H1 (cell line): ENCODE results near the gene TPRG1L. TPM values are rescaled to one million over a fixed set of nuclear protein-coding genes. Genes with fewer than 3 reads are reported as not detected.

ENCODE experiments used
- CTCF ChIA-PET: fragments of 300-600 bp; sonication (Branson Sonifier 250); formaldehyde crosslinking; loops from one replicate; lab custom pipeline; 2021; ENCODE audit not compliant: partially characterized antibody; lab: Charles Lee
- POLR2A ChIA-PET: fragments of 300-600 bp; sonication (Branson Sonifier 250); formaldehyde crosslinking; loops from one replicate; lab custom pipeline; 2021; ENCODE audit warnings: inconsistent platforms; ENCODE audit not compliant: partially characterized antibody; lab: Charles Lee
- DNase-seq, 2 experiments: peaks; one replicate each; pipeline versions ENCODE4 v3.0.0 to v3.0.0-alpha.2; 2010 to 2022; ENCODE audit warnings: low spot score in 2 of 2, low read depth in 1 of 2, mixed read lengths in 1 of 2
- FAIRE-seq: peaks from 2 replicates; lab custom pipeline; 2011; peaks lifted over from hg19 to GRCh38; lab: Jason Lieb, UNC
- H2AFZ ChIP-seq: 2 replicates; pipeline ENCODE4 v1.8.1; 2012; ENCODE audit warnings: low read length, inconsistent platforms
- H2AK5ac ChIP-seq: 2 replicates; pipeline ENCODE4 v1.6.1; 2013; ENCODE audit warnings: low read depth, low read length
- H2BK120ac ChIP-seq: replicated peaks from 2 replicates; pipeline ENCODE3; 2013; ENCODE audit warnings: low read depth, low read length, inconsistent platforms
- H2BK12ac ChIP-seq: 2 replicates; pipeline ENCODE4 v1.6.1; 2013; ENCODE audit warnings: low read depth, low read length
- H2BK15ac ChIP-seq: 2 replicates; pipeline ENCODE4 v1.6.1; 2013; ENCODE audit warnings: low read length
- H2BK20ac ChIP-seq: 2 replicates; pipeline ENCODE4 v1.6.1; 2013; ENCODE audit warnings: low read length
- H2BK5ac ChIP-seq: 2 replicates; pipeline ENCODE4 v1.6.1; 2013; ENCODE audit warnings: low read depth, low read length
- H3K14ac ChIP-seq: 2 replicates; pipeline ENCODE4 v1.6.1; 2013; ENCODE audit warnings: inconsistent platforms; ENCODE audit not compliant: insufficient read length
- H3K18ac ChIP-seq: 2 replicates; pipeline ENCODE4 v1.6.1; 2013; ENCODE audit warnings: low read length; ENCODE audit errors: extremely low read depth
- H3K23ac ChIP-seq: 2 replicates; pipeline ENCODE4 v1.6.1; 2013; ENCODE audit warnings: inconsistent platforms; ENCODE audit not compliant: insufficient read length
- H3K23me2 ChIP-seq: 2 replicates; pipeline ENCODE4 v1.6.1; 2013; ENCODE audit warnings: low read depth, low read length
- H3K27ac ChIP-seq: 2 replicates; pipeline ENCODE4 v1.6.1; 2011; ENCODE audit warnings: low read depth, low read length, inconsistent platforms
- H3K27me3 ChIP-seq, 4 experiments: replicated peaks in 1 of 4; 1 replicate in 1 of 4; 2 replicates in 3 of 4; pipeline versions ENCODE4 v1.6.1 to v1.8.1; 2011 to 2013; ENCODE audit warnings: low read length in 3 of 4, mild to moderate bottlenecking in 3 of 4, inconsistent platforms in 2 of 4, mixed read lengths in 2 of 4, moderate library complexity in 1 of 4; ENCODE audit not compliant: control insufficient read depth in 3 of 4, insufficient read depth in 3 of 4; ENCODE audit errors: extremely low read depth in 1 of 4
- H3K36me3 ChIP-seq, 4 experiments: 2 replicates each; pipeline versions ENCODE4 v1.6.1 to v1.8.1; 2011 to 2013; ENCODE audit warnings: mild to moderate bottlenecking in 4 of 4, low read length in 3 of 4, moderate library complexity in 2 of 4, control low read depth in 1 of 4, inconsistent platforms in 1 of 4; ENCODE audit not compliant: insufficient read depth in 4 of 4, control insufficient read depth in 2 of 4
- H3K4ac ChIP-seq: replicated peaks from 2 replicates; pipeline ENCODE3; 2013; ENCODE audit warnings: low read length, low read depth, mixed read lengths, inconsistent platforms; ENCODE audit not compliant: insufficient read length
- H3K4me1 ChIP-seq, 4 experiments: replicated peaks in 1 of 4; 1 replicate in 1 of 4; 2 replicates in 3 of 4; pipeline versions ENCODE4 v1.6.1 to v1.8.1; 2011 to 2013; ENCODE audit warnings: low read length in 3 of 4, inconsistent platforms in 2 of 4, mixed read lengths in 1 of 4; ENCODE audit not compliant: insufficient read depth in 4 of 4, control insufficient read depth in 3 of 4
- H3K4me2 ChIP-seq, 2 experiments: 2 replicates each; pipeline versions ENCODE4 v1.6.1 to v1.8.1; 2011 to 2013; ENCODE audit warnings: low read depth in 2 of 2, low read length in 2 of 2, control low read depth in 1 of 2, inconsistent platforms in 1 of 2, mild to moderate bottlenecking in 1 of 2; ENCODE audit not compliant: insufficient read depth in 1 of 2
- H3K4me3 ChIP-seq, 4 experiments: fragments of 200-600, 300-600 bp in 1 of 4; sonication (generic), shearing (Covaris generic), sonication (Bioruptor Twin) in 1 of 4; 2 replicates each; pipeline versions ENCODE4 v1.5.1 to v1.8.1; 2011 to 2016; ENCODE audit warnings: low read length in 4 of 4, low read depth in 3 of 4, control low read depth in 2 of 4, inconsistent platforms in 2 of 4, mild to moderate bottlenecking in 2 of 4, mixed read lengths in 1 of 4, moderate library complexity in 1 of 4; ENCODE audit not compliant: insufficient read depth in 2 of 4; ENCODE audit errors: extremely low read depth in 1 of 4
- H3K56ac ChIP-seq: replicated peaks from 2 replicates; pipeline ENCODE3; 2013; ENCODE audit warnings: low read depth, mild to moderate bottlenecking, mixed read lengths, low read length, inconsistent platforms; ENCODE audit not compliant: insufficient read length
- H3K79me1 ChIP-seq: 2 replicates; pipeline ENCODE4 v1.6.1; 2013; ENCODE audit warnings: low read depth, low read length, control low read depth
- H3K79me2 ChIP-seq, 2 experiments: 2 replicates each; pipeline versions ENCODE4 v1.6.1 to v1.8.1; 2012 to 2013; ENCODE audit warnings: low read length in 2 of 2, mild to moderate bottlenecking in 2 of 2, inconsistent platforms in 1 of 2; ENCODE audit not compliant: insufficient read depth in 2 of 2, control insufficient read depth in 1 of 2
- H3K9ac ChIP-seq, 4 experiments: replicated peaks in 1 of 4; 1 replicate in 1 of 4; 2 replicates in 3 of 4; pipeline versions ENCODE4 v1.6.1 to v1.8.1; 2011 to 2013; ENCODE audit warnings: low read depth in 3 of 4, low read length in 3 of 4, control low read depth in 2 of 4, mild to moderate bottlenecking in 2 of 4, moderate library complexity in 2 of 4, inconsistent platforms in 1 of 4; ENCODE audit errors: extremely low read depth in 1 of 4
- H3K9me3 ChIP-seq, 2 experiments: 2 replicates each; pipeline versions ENCODE4 v1.6.1 to v1.8.1; 2012 to 2013; ENCODE audit warnings: mild to moderate bottlenecking in 2 of 2, moderate library complexity in 2 of 2, control low read depth in 1 of 2, inconsistent platforms in 1 of 2, low read depth in 1 of 2, low read length in 1 of 2, mixed read lengths in 1 of 2; ENCODE audit not compliant: insufficient read depth in 2 of 2
- H4K20me1 ChIP-seq, 2 experiments: replicated peaks in 1 of 2; 2 replicates each; pipeline versions ENCODE3 to v1.8.1; 2011 to 2013; ENCODE audit warnings: inconsistent platforms in 2 of 2, low read length in 2 of 2, mild to moderate bottlenecking in 1 of 2; ENCODE audit not compliant: insufficient read depth in 2 of 2, control insufficient read depth in 1 of 2
- H4K5ac ChIP-seq: 2 replicates; pipeline ENCODE4 v1.6.1; 2013; ENCODE audit warnings: low read length, low read depth, mixed read lengths, inconsistent platforms; ENCODE audit not compliant: insufficient read length
- H4K8ac ChIP-seq: 2 replicates; pipeline ENCODE4 v1.8.0; 2013; ENCODE audit warnings: mild to moderate bottlenecking, moderate library complexity, low read length, inconsistent platforms; ENCODE audit not compliant: insufficient read depth; ENCODE audit errors: extremely low read depth
- H4K91ac ChIP-seq: replicated peaks from 2 replicates; pipeline ENCODE3; 2013; ENCODE audit warnings: low read length, mixed read lengths, inconsistent platforms; ENCODE audit not compliant: insufficient read length
- EZH2 ChIP-seq: fragments of 200-600 bp; sonication (generic); IDR thresholded peaks from 2 replicates; pipeline ENCODE4 v1.7.1; 2012; ENCODE audit warnings: low read depth, mild to moderate bottlenecking, moderate library complexity, low read length, inconsistent platforms; ENCODE audit not compliant: severe bottlenecking
- WGBS, 2 experiments: shearing (Covaris generic) in 1 of 2; methylation state at CpG; one replicate each; pipeline versions ENCODE4 v1.1.6 to v1.1.7; 2013 to 2015; ENCODE audit warnings: low lambda C conversion rate in 2 of 2, mixed read lengths in 2 of 2, inconsistent platforms in 1 of 2, low coverage in 1 of 2, missing lambda C conversion rate in 1 of 2; ENCODE audit not compliant: insufficient replicate concordance in 2 of 2, insufficient coverage in 1 of 2, insufficient read length in 1 of 2; ENCODE audit errors: extremely low coverage in 1 of 2, missing lambda C conversion rate in 1 of 2; 5-methylcytosine and 5-hydroxymethylcytosine counted together
- polyA plus RNA-seq, 7 experiments: library from polyadenylated mRNA; depleted of rRNA in 3 of 7; stranded (reverse) in 5 of 7; unstranded in 2 of 7; fragments of >200 nt in 5 of 7; fragments of 200-250 nt in 2 of 7; gene quantifications; 1 replicate in 5 of 7; 2 replicates in 1 of 7; 4 replicates in 1 of 7; pipeline versions ENCODE4 v1.2.1 to v1.2.3, GENCODE V29; 2011 to 2013; ENCODE audit warnings: missing spikeins in 2 of 7, mixed read lengths in 2 of 7
- total RNA-seq: library from RNA; stranded (reverse); fragmentation: NEBNext Ultra II Directional; extraction: Animal tissue kit (Norgen Biotek cat#: 25700); gene quantifications from 2 replicates; pipeline ENCODE4 v1.2.1, GENCODE V29; 2021

TPRG1L gene
- total and polyA plus RNA-seq, 2 of the 8 experiments (the other 6 are each of a cell fraction or from before 2014, with no cell fraction given) = 21.7 to 22.3 TPM

DNA sequence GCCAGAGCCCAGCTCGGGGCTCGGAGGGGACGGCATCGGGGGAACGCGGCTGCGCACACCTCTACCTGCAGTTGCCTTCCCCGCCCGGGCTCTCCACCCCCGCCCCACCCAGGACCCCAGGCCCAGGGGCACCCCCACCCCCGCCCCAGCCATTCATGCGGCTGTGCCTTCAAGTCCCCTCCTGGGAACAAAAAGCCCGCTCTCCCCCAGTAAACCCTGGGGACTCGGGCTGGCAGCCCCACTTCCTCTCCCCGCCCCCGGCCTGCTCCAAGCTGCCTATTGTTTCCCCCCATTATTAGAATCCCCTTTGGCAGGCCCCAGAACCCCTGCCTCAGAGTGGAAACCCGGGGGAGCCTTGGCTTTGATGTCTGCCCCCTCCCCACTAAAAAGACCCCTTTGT, 31.5 kb upstream of the TPRG1L start:
- FAIRE-seq = no peak
- peak overlapping the region in 1 of 2 experiments; percentile 7; a peak in 1 of 4 replicates for H3K4me2 ChIP-seq

More for the DNA sequence above, 31.5 kb upstream of the TPRG1L start:
- no peaks in the 10 kb centered on the region for H3K27me3 ChIP-seq
- no peak overlapping the region for H2BK5ac ChIP-seq
- peaks cover 0 to 23% (median 16%) of the 10 kb centered on the region in 4 experiments; a peak in 6 of 7 replicates for H3K4me1 ChIP-seq
- no peak overlapping the region for H2BK120ac ChIP-seq
- H4K5ac ChIP-seq = peak overlapping the region; percentile 36
- CTCF ChIA-PET = interaction anchor here (0.7 to 9.7 kb wide), 12 partner anchors 9 to 176 kb away, joined by 3 to 132 read pairs (median 6); partner anchors contain the start of genes MEGF6 and TPRG1L
- 0 out of 7 replicates have a peak overlapping the region, but pooled peaks of 1 of the 4 experiments have one; percentile 3 for H3K9ac ChIP-seq
- no peak for TF ChIP-seq EZH2
- TF ChIP-seq, all 59 proteins: peak for 0
- Histone ChIP-seq H2BK20ac (no peak overlapping the region), H3K4me3 (no peak overlapping the region), H3K79me1 (0 out of 2 replicates have a peak, but pooled peaks cover 2% of the 10 kb centered on the region), H3K56ac (no peak overlapping the region), H3K23me2 (no peaks in the 10 kb centered on the region), H2AK5ac (no peak overlapping the region), H3K36me3 (no peaks in the 10 kb centered on the region), H3K4ac (no peak overlapping the region), H2BK15ac (no peak overlapping the region), H4K8ac (peak overlapping the region; percentile 41; the same call in 1 of the 2 replicates), H3K14ac (no peak overlapping the region), H3K9me3 (no peaks in the 10 kb centered on the region), H4K91ac (no peak overlapping the region), H3K79me2 (no peaks in the 10 kb centered on the region), H4K20me1 (no peaks in the 10 kb centered on the region), H3K23ac (no peak overlapping the region), H3K27ac (no peak overlapping the region), H2BK12ac (no peak overlapping the region), H3K18ac (no peak overlapping the region), H2AFZ (no peak overlapping the region)
- DNase-seq = no peak
- POLR2A ChIA-PET = interaction anchor here (0.7 to 1.7 kb wide), 5 partner anchors 11 to 137 kb away, joined by 3 to 9 read pairs (median 3); partner anchors contain the start of gene MEGF6
- WGBS, 2 experiments = 80% methylated on average over 1 of the region's 17 CpGs; no CpG with 5 or more reads in 1 of the 2 experiments
